Tibial nerve (tissue), 3 donors: ENCODE results near the gene RBM38.

Experiments
- CTCF ChIP-seq, 5 experiments: fragments of 200-600 bp in 3 of 5; fragments of 450-650 bp in 2 of 5; sonication (generic) in 3 of 5; IDR thresholded peaks; one replicate each; pipeline ENCODE4 v1.5.1; 2016 to 2019; ENCODE audit warnings: antibody characterized with exemption in 5 of 5, mild to moderate bottlenecking in 3 of 5, moderate library complexity in 2 of 5
- POLR2A ChIP-seq, 2 donors: fragments of 450-650 bp; IDR thresholded peaks; one replicate each; pipeline ENCODE4 v1.6.1; 2017; ENCODE audit warnings: antibody characterized with exemption in 2 of 2, mild to moderate bottlenecking in 2 of 2, moderate library complexity in 2 of 2

GRCh38 chr20:57380081-57380750 is 11.0 kb upstream of the RBM38 start:
- TF ChIP-seq CTCF (IDR thresholded peaks at IDR 0.05) (no peak), POLR2A (IDR thresholded peaks at IDR 0.05) (no peak)
